ENCODE results near the gene TEPSIN. TPM values are rescaled to one million over a fixed set of nuclear protein-coding genes. Genes with fewer than 3 reads are reported as not detected.
A peak's percentile ranks its signal among the peaks of the same experiment; 100 is the strongest.

The TEPSIN gene
- total RNA-seq, 4 donors from 2014 or later = 19.5 to 31.6 (median 23.5) TPM

- Histone ChIP-seq H3K9me3 (no peaks in the 10 kb centered on the region), H3K27me3 (no peaks in the 10 kb centered on the region), H3K4me1 (peaks cover 22 to 64% (median 56%) of the 10 kb centered on the region in 4 donors), H3K4me3 (no peak overlapping the region), H3K27ac (replicated peaks in 1 of 4) (peak overlapping the region in 2 of 4 donors; percentile 49 to 90), H3K36me3 (peaks cover 14 to 65% (median 60%) of the 10 kb centered on the region in 4 donors)
- WGBS = 96% methylated on average over 24 of the region's 24 CpGs
- intact Hi-C loops (cut with DNase I) = no loop called here
- DNase-seq (ENCODE audit: extremely low spot score) = no peak
- TF ChIP-seq CTCF (IDR thresholded peaks at IDR 0.05) (no peak), EP300 (IDR thresholded peaks at IDR 0.05) (no peak), POLR2A (IDR thresholded peaks at IDR 0.05; ENCODE audit: low read depth) (no peak), POLR2AphosphoS5 (IDR thresholded peaks at IDR 0.05) (no peak)
Observed at GRCh38 chr17:81280571-81280970, 41.7 kb upstream of the TEPSIN start.

DNA sequence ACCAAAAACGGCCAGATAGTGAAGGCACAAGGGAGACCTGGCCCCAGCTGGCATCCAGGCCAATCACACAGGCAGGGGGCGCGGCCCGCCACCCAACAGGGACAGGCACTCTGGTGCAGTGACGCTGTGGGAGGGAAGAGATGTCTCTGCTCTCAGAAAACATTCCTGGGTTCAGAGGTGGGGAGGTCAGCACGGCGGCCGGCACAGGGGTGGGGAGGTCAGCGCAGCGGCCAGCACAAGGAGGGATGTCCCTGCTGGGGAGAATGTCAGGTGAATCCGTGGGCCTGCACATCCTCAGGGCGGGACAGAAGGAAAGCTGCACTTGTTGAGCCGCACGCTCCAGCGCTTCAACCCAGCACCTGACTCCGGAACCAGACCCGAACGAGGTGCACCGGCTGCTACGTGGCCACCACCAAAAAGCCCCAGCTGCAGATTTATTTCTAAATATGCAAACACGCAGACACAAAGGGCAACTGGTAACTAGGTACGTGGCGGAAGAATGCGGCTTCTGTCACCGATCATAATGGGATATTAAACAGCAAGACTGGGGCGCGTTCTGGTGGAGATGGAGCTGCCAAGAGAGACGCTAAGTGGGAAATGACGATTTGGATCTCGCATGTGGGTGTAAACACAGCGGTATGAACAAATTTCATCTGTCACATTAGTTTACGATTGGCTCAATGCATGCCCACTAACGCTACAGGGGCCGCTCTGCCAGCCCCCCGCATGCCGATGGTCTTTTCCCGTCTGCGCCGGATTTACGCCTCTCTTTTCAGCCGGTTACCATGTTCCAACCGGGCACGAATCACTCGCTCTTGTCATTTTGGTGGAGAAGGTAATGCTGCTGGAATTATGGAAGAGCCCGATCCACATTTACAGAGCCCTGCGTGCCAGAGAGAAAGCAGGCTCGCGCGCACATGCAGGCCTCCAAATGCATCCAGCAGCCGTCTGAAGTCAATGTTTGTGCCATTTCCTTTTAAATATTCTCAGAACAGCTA is 40.7 kb upstream of the TEPSIN start:
- peaks cover 18 to 75% (median 66%) of the 10 kb centered on the region in 4 donors for H3K36me3 ChIP-seq
- H3K27ac ChIP-seq (replicated peaks in 1 of 4) = peak overlapping the region; percentile 78 to 90 (median 80)

DNA sequence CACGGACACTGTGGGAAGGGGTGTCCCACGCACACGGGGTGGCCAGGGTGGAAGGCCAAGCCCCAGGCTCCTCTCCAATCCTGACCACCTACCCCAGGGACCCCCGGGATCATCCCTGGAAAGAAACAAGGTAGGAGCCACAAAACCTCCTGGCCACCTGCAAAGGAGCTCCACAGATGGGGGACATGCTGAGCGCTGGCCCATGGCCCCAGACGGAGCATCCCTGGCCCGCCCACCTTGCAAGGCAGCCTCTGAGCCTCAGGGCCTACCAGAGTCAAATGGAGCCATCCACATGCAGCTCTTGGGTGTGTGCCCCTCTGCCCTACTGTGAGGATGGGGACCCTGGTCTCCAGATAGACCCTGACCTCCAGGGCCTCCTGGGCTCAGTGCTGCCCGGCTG is 40.0 kb upstream of the TEPSIN start:
- peaks cover 14 to 52% (median 45%) of the 10 kb centered on the region in 4 donors for H3K4me1 ChIP-seq
- H3K36me3 ChIP-seq = peaks cover 23 to 81% (median 71%) of the 10 kb centered on the region in 4 donors
- H3K27me3 ChIP-seq = no peaks in the 10 kb centered on the region
- intact Hi-C loops (cut with DNase I) = no loop called here
- peak overlapping the region; percentile 78 to 90 (median 80) for H3K27ac ChIP-seq (replicated peaks in 1 of 4)
- WGBS = 100% methylated on average over 3 of the region's 8 CpGs
- no peak overlapping the region for H3K4me3 ChIP-seq
- H3K9me3 ChIP-seq = no peaks in the 10 kb centered on the region
- TF ChIP-seq POLR2A (IDR thresholded peaks at IDR 0.05; ENCODE audit: low read depth) (no peak), EP300 (IDR thresholded peaks at IDR 0.05) (no peak), CTCF (IDR thresholded peaks at IDR 0.05) (no peak), POLR2AphosphoS5 (IDR thresholded peaks at IDR 0.05) (no peak)
- no peak for DNase-seq (ENCODE audit: extremely low spot score)

More for the DNA sequence above, 40.7 kb upstream of the TEPSIN start:
- TF ChIP-seq POLR2AphosphoS5 (IDR thresholded peaks at IDR 0.05) (peak in 1 of 2 donors; percentile 34), EP300 (IDR thresholded peaks at IDR 0.05) (peak; percentile 55), CTCF (IDR thresholded peaks at IDR 0.05) (no peak)
- 69% methylated on average over 46 of the region's 50 CpGs for WGBS
- H3K27me3 ChIP-seq = no peaks in the 10 kb centered on the region
- H3K9me3 ChIP-seq = no peaks in the 10 kb centered on the region
- no peak for DNase-seq (ENCODE audit: extremely low spot score)
- H3K4me3 ChIP-seq = no peak overlapping the region
- peaks cover 14 to 54% (median 47%) of the 10 kb centered on the region in 4 donors for H3K4me1 ChIP-seq
- intact Hi-C loops (cut with DNase I) = no loop called here

DNA sequence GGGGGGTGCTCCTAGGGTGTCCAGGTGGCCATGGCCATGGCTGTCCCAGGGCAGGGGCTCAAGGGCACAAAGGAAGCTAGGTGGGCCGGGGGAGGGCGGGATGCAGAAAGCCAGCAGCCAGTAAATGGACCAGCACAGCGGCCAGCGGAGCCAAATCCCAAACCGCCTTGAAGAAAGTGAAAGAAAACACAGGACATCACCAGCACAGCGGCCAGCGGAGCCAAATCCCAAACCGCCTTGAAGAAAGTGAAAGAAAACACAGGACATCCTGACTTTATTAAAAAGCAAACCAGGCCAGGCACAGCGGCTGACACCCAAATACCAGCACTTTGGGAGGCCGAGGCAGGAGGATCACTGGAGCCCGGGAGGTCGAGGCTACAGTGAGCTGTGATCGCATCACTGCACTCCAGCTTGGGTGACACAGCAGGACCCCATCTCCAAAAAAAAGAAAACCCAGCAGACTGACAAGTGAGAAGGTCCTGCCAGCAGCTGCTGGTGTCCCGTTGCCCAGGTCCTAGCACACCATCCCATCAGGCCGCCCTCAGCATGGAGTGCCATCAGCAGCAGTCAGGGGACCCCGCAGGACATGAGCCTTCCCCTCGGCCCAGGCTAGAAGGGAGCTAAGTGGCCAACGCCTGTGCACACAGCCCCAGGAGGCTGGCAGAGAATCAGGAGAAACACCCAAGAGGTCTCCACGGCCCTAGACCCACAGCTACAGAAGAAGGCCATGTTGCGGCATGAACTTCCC is 39.3 kb upstream of the TEPSIN start:
- H3K36me3 ChIP-seq = peaks cover 21 to 84% (median 74%) of the 10 kb centered on the region in 4 donors
- no peaks in the 10 kb centered on the region for H3K27me3 ChIP-seq
- WGBS = 64% methylated on average over 18 of the region's 20 CpGs
- intact Hi-C loops (cut with DNase I) = no loop called here
- peak overlapping the region; percentile 34 to 47 (median 38) for H3K4me3 ChIP-seq
- no peaks in the 10 kb centered on the region for H3K9me3 ChIP-seq
- H3K27ac ChIP-seq (replicated peaks in 1 of 4) = peak overlapping the region; percentile 78 to 90 (median 80)
- no peak for DNase-seq (ENCODE audit: extremely low spot score)
- peaks cover 14 to 52% (median 45%) of the 10 kb centered on the region in 4 donors for H3K4me1 ChIP-seq
- TF ChIP-seq POLR2AphosphoS5 (IDR thresholded peaks at IDR 0.05) = no peak
- no peak for TF ChIP-seq EP300 (IDR thresholded peaks at IDR 0.05)
- no peak for TF ChIP-seq POLR2A (IDR thresholded peaks at IDR 0.05; ENCODE audit: low read depth)
- no peak for TF ChIP-seq CTCF (IDR thresholded peaks at IDR 0.05)

Measured in esophagus muscularis mucosa (tissue), 4 donors.